CD4-positive, alpha-beta T cell treated with Interleukin-4 for 4 hours (primary cell): ENCODE measurements around the gene GABBR2.

Source experiments
- DNase-seq: peaks from one replicate; pipeline ENCODE4 v3.0.0-alpha.2; 2020

GABBR2 gene

DNA sequence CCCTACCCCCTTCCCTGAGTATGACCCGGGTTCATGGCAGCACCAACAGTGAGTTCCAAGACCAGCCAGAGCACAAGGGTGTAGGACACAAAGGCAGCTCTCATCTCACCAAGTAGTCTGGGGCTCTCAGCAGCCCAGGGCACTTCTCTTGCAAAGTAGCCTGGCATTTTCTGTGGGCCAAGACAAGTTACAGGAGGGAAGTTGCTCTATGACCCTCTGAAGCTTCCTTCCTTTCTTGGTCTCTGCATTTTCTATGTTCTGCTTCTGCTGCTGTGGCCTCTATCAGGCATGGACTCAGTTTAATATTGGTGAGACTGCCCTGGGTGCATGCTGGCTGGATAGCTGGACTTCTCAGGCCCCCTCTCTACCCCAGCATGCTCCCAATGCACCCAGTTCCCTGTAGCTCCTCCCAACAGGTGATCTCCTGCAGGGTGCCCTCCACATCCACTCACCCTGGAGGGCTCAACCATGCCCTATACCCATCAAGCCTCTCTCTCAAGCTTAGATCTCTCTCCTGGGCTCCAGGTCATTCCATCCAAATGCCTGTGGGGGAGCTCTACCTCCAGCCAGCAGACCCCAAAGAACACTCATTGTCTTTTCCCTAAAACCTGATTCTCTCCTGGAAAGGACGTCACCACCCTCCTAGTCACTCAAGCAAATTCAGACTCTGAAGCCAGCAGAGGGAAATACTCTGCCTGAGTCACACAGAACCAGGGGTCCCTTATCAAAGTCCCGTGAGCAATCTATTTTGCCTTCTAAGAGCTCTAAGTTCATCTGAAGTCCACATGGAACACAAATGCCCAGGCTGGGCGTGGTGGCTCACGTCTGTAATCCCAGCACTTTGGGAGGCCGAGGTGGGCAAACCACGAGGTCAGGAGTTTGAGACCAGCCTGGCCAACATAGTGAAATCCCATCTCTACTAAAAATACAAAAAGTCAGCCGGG, 467.1 kb downstream of the GABBR2 start:
- DNase-seq: no peak

GRCh38 chr9:98240475-98240874, 468.3 kb downstream of the GABBR2 start:
- DNase-seq: no peak
